AG10803 (cell line): ENCODE measurements around the gene PPP2R2C.
A peak's percentile ranks its signal among the peaks of the same experiment; 100 is the strongest.

Experiments used
- DNase-seq: peaks from one replicate; pipeline ENCODE4 v3.0.0; 2010; ENCODE audit warnings: low read depth
- H3K4me3 ChIP-seq: 2 replicates; pipeline ENCODE4 v1.5.1; 2011; ENCODE audit warnings: mild to moderate bottlenecking, low read length, control low read depth
- CTCF ChIP-seq: conservative IDR thresholded peaks from 2 replicates; pipeline ENCODE4 v1.5.1; 2011; ENCODE audit warnings: mild to moderate bottlenecking, low read length, control low read depth, inconsistent platforms

Gene PPP2R2C

DNA sequence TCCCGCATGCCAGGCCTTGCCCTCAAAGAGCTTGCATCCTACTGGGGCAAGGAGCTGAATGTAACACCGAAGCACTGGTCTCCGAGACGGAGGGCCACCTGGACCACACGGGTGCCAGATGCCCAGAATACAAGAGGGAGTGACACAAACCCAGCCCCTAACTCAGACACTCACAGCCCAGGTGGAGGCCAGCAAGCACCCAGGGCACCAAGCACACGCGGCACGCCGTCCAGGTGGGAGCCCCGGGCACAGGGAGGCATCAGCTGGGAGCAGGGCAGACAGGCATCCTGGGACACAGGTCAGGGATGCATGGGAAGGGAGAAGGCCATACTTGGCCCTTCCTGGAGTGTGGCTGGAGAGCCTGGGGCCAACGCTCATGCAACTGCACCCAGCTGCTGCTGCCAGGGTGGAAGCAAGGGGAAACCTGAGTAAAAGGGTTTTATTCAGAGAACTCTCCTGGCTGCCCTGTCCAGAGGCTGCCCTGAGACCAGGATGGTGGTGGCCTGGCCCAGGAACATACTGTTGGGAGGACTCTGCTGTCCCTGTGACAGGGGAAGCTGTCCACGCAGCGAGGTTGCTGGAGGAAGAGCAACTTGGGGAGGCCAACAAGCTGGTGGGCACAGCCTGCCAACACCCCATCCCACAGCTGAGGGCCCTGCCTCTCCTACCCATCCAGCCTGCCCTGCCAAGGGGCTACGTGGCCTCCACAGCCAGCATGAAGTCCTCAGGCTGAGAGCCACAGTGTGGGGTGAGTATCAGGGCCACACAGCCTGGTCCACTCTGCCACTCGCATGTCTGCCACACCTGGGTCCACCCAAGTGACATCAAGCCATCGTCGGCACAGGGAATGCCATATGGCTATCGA is 22.2 kb upstream of the PPP2R2C start:
- H3K4me3 ChIP-seq = no peak overlapping the region
- no peak for TF ChIP-seq CTCF
- no peak for DNase-seq

- peak; percentile 12 for DNase-seq
- no peak for TF ChIP-seq CTCF
- no peak overlapping the region for H3K4me3 ChIP-seq
These were observed 21.4 kb upstream of the PPP2R2C start for GRCh38 chr4:6493658-6494304.

- no peak overlapping the region for H3K4me3 ChIP-seq
- no peak for DNase-seq
- no peak for TF ChIP-seq CTCF
These were observed 20.6 kb upstream of the PPP2R2C start for GRCh38 chr4:6492861-6493657.

DNA sequence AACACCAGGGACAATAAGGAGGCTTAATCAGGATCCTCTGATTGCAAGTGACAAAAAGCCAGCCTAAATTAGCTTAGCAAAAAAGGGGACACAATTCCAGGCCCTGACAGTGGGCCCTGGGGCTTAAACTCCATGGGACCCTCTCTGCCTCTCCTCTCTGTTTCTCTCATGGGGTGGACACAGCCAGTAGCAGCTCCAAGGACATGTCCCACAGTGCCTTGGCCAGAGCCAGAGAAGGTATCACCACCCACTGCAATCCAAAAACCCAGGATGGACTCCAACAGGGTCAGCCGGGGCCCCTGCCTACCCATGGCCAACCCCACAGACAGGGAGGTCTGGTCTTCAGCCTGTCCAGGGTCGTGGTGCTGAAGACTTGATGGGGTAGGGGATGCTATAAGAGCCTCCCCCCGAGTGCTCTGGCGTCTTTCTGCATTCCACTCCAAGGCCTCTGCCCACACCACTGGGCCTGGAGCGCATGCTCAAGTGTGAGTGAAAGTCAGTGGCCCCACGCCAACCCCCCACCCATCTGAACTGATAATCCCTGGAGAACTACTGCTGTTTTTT is 19.7 kb upstream of the PPP2R2C start:
- TF ChIP-seq CTCF = no peak
- DNase-seq = no peak
- no peak overlapping the region for H3K4me3 ChIP-seq

DNA sequence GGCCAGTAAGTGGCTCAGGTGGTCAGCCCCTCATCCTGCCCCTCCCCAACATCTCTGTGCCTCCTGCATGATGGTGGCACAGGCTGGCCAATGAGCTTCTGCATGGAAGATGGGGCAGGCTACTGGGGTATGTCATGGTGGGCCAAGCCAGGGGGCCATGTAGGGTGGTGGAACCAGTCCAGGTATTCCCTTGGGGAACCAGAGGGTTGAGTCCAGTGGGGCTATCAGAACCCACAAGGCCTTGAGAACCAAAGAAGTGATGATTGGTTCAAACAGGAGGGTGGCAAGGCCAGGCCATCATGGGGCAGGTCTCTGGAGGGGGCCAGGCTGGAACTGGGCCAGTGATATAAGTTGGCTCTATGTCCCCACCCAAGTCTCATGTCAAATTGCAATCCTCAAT is 18.8 kb upstream of the PPP2R2C start:
- no peak overlapping the region for H3K4me3 ChIP-seq
- DNase-seq = no peak
- no peak for TF ChIP-seq CTCF

DNA sequence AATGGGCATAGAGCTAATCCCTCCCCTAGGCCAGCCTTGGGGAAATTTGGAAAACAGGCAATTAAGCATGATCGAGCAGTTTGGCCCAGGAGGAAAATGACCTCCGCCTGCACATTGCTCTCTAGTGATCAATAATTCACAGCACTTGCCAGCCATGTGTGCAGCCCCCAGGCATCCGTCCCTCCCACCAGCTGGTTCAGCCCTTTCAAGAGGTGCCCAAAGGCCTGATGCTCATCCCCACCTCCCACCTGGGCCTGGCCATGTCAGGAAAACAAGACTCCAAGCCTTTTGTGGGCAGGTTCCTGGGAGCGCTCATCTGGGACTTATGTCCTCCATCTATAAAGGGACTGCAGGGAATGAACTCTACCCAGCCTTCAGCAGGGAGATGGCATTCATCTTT is 17.5 kb upstream of the PPP2R2C start:
- H3K4me3 ChIP-seq = no peak overlapping the region
- DNase-seq = no peak
- no peak for TF ChIP-seq CTCF
